CD8-positive, alpha-beta memory T cell (primary cell): ENCODE measurements around the gene CELF4. TPM values are rescaled to one million over a fixed set of nuclear protein-coding genes. Genes with fewer than 3 reads are reported as not detected.

ENCODE experiments used
- CTCF ChIA-PET: fragments of 350-600 bp; sonication (Branson Sonifier 250); formaldehyde crosslinking; loops from one replicate; lab custom pipeline; 2021; ENCODE audit warnings: antibody characterized with exemption; lab: Charles Lee
- POLR2A ChIA-PET: fragments of 350-600 bp; sonication (Branson Sonifier 250); formaldehyde crosslinking; loops from one replicate; lab custom pipeline; 2021; ENCODE audit warnings: antibody characterized with exemption; lab: Charles Lee
- DNase-seq, 5 donors: peaks; one replicate each; pipeline versions ENCODE4 v3.0.0 to v3.0.0-alpha.2; 2020 to 2022; ENCODE audit warnings: mixed read lengths in 1 of 5
- H3K27ac ChIP-seq: one replicate; pipeline ENCODE4 v1.7.0; 2013; ENCODE audit warnings: low read depth, mild to moderate bottlenecking, low read length, moderate library complexity
- H3K27me3 ChIP-seq: 2 replicates; pipeline ENCODE4 v1.7.0; 2013; ENCODE audit warnings: low read length, mild to moderate bottlenecking; ENCODE audit not compliant: insufficient read depth, poor library complexity, severe bottlenecking
- H3K36me3 ChIP-seq: 2 replicates; pipeline ENCODE4 v1.7.0; 2013; ENCODE audit warnings: mild to moderate bottlenecking, low read length, moderate library complexity; ENCODE audit not compliant: insufficient read depth
- H3K4me1 ChIP-seq: 2 replicates; pipeline ENCODE4 v1.7.0; 2013; ENCODE audit warnings: mild to moderate bottlenecking, low read length, moderate library complexity; ENCODE audit not compliant: insufficient read depth
- H3K4me3 ChIP-seq: 2 replicates; pipeline ENCODE4 v1.7.0; 2013; ENCODE audit warnings: mild to moderate bottlenecking, low read length
- H3K9me3 ChIP-seq: 2 replicates; pipeline ENCODE4 v1.7.0; 2013; ENCODE audit warnings: mild to moderate bottlenecking, low read length
- H3K27ac Mint-ChIP-seq, 8 donors: one replicate each; pipeline ENCODE4 v1.8.0; 2020 to 2021; ENCODE audit warnings: mixed read lengths in 8 of 8, mild to moderate bottlenecking in 6 of 8, inconsistent platforms in 3 of 8, moderate library complexity in 3 of 8
- H3K27me3 Mint-ChIP-seq, 2 donors: one replicate each; pipeline ENCODE4 v1.8.0; 2020 to 2021; ENCODE audit warnings: mixed read lengths in 2 of 2, mild to moderate bottlenecking in 1 of 2, moderate library complexity in 1 of 2
- H3K36me3 Mint-ChIP-seq, 3 donors: one replicate each; pipeline ENCODE4 v1.8.0; 2020 to 2021; ENCODE audit warnings: mixed read lengths in 3 of 3, inconsistent platforms in 1 of 3, mild to moderate bottlenecking in 1 of 3
- H3K4me1 Mint-ChIP-seq, 3 donors: one replicate each; pipeline ENCODE4 v1.8.0; 2020 to 2021; ENCODE audit warnings: mixed read lengths in 3 of 3, inconsistent platforms in 1 of 3, mild to moderate bottlenecking in 1 of 3
- H3K4me3 Mint-ChIP-seq, 7 donors: one replicate each; pipeline ENCODE4 v1.8.0; 2020 to 2021; ENCODE audit warnings: mixed read lengths in 7 of 7, mild to moderate bottlenecking in 6 of 7, moderate library complexity in 4 of 7, inconsistent platforms in 2 of 7
- H3K9me3 Mint-ChIP-seq, 5 donors: one replicate each; pipeline ENCODE4 v1.8.0; 2020 to 2022; ENCODE audit warnings: mixed read lengths in 5 of 5, mild to moderate bottlenecking in 3 of 5, moderate library complexity in 2 of 5, inconsistent platforms in 1 of 5
- polyA plus RNA-seq: library from polyadenylated mRNA; unstranded; fragments of 300-500 nt; fragmentation: Illumina TruSeq; gene quantifications from one replicate; pipeline ENCODE4 v1.2.3, GENCODE V29; 2021
- total RNA-seq, 2 experiments: library from RNA; stranded (reverse); gene quantifications; one replicate each; pipeline ENCODE4 v1.2.3, GENCODE V29; 2021

The CELF4 gene
- total and polyA plus RNA-seq, 3 experiments from 2014 or later, result not detected

DNA sequence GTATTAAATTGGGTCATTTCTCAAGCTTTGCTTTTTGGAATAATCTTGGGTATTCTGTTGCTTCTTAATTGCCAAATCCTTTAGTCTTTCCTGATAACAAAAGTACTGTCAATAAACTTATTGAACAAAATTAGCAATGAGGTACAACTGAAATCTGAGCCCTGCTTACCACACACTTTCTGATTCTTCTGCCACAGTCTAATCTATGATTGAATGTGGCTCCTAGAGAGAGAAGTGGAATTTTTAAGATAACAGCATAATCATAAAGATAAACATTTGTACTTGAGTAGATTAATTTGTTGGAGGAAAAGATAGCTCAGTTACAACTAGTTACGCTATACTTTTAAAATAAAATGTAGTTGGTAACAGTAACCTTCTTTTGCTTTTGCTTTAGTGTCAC lies 354.8 kb downstream of the CELF4 start:
- POLR2A ChIA-PET, result no interaction called here
- DNase-seq, result no peak
- H3K27me3 ChIP-seq, result no peaks in the 10 kb centered on the region
- no peaks in the 10 kb centered on the region for H3K4me1 ChIP-seq
- Mint-ChIP-seq H3K9me3 (peaks cover 0 to 31% (median 19%) of the 10 kb centered on the region in 5 donors), H3K4me1 (no peaks in the 10 kb centered on the region), H3K27ac (no peak overlapping the region), H3K27me3 (no peaks in the 10 kb centered on the region), H3K36me3 (peaks cover 0 to 40% (median 7%) of the 10 kb centered on the region in 3 donors), H3K4me3 (no peak overlapping the region)
- no peaks in the 10 kb centered on the region for H3K9me3 ChIP-seq
- H3K36me3 ChIP-seq, result no peaks in the 10 kb centered on the region
- no peak overlapping the region for H3K4me3 ChIP-seq
- CTCF ChIA-PET, result no interaction called here
- H3K27ac ChIP-seq, result no peak overlapping the region

DNA sequence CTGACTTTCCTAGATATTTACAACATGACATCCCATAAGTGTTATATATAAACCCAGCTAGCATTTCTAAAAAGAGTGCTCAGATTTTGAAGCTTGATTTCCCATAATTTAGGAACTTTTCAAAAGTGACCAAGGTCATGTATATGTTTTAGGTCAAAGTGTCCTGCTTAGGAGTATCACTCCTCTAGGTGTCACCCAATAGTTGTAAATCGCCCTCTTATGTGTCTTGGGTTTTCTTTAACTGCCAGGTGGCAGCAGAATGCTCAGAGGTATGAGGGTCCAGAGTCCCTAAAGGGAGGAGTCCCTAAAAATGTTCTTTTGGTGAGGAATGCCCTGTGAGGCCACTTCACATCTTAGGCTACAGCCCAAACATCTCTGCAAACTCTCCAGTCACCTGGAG lies 358.3 kb downstream of the CELF4 start:
- no peak overlapping the region for H3K4me3 ChIP-seq
- ChIA-PET CTCF (no interaction called here), POLR2A (no interaction called here)
- no peak overlapping the region for H3K27ac ChIP-seq
- no peak overlapping the region for H3K4me3 Mint-ChIP-seq
- peaks cover 0 to 45% (median 4%) of the 10 kb centered on the region in 3 donors for H3K36me3 Mint-ChIP-seq
- peaks cover 1% of the 10 kb centered on the region for H3K9me3 ChIP-seq
- no peaks in the 10 kb centered on the region for H3K4me1 ChIP-seq
- no peak for DNase-seq
- no peak overlapping the region for H3K27ac Mint-ChIP-seq
- H3K4me1 Mint-ChIP-seq, result no peaks in the 10 kb centered on the region
- H3K36me3 ChIP-seq, result no peaks in the 10 kb centered on the region
- H3K27me3 ChIP-seq, result no peaks in the 10 kb centered on the region
- no peaks in the 10 kb centered on the region for H3K27me3 Mint-ChIP-seq
- H3K9me3 Mint-ChIP-seq, result peaks cover 0 to 34% (median 19%) of the 10 kb centered on the region in 5 donors

DNA sequence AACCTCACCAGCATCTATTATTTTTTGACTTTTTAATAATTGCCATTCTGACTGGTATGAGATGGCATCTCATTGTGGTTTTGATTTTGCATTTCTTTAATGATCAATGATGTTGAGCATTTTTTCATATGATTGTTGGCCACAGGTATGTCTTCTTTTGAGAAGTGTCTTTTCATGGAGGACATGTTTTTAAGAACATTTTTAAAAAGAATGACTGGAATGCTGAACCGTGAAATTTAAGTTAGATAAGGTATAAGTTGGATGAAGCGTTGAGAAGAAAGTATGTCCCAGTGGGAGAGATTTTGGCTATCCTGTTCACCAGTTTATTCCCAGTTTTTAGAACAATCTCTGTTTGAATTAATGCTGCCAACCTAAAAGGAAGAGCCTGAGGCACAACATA lies 365.9 kb downstream of the CELF4 start:
- Mint-ChIP-seq H3K27ac (no peak overlapping the region), H3K4me3 (no peak overlapping the region), H3K27me3 (no peaks in the 10 kb centered on the region), H3K4me1 (no peaks in the 10 kb centered on the region), H3K9me3 (peaks cover 25 to 71% (median 41%) of the 10 kb centered on the region in 5 donors), H3K36me3 (peaks cover 12 to 85% (median 47%) of the 10 kb centered on the region in 3 donors)
- Histone ChIP-seq H3K27ac (no peak overlapping the region), H3K4me1 (no peaks in the 10 kb centered on the region), H3K9me3 (peaks cover 3% of the 10 kb centered on the region), H3K27me3 (no peaks in the 10 kb centered on the region), H3K4me3 (no peak overlapping the region), H3K36me3 (no peaks in the 10 kb centered on the region)
- ChIA-PET CTCF (no interaction called here), POLR2A (no interaction called here)
- no peak for DNase-seq
